ENCODE results near the gene TEF. TPM values are rescaled to one million over a fixed set of nuclear protein-coding genes. Genes with fewer than 3 reads are reported as not detected.
"Not testable (repeated sequence)": the region's sequence is repeated elsewhere in the genome, so short reads cannot be mapped to it uniquely, and the experiment has no call there.

Gene TEF
- polyA plus RNA-seq, 1 donor from 2014 or later: 2.9 TPM

DNA sequence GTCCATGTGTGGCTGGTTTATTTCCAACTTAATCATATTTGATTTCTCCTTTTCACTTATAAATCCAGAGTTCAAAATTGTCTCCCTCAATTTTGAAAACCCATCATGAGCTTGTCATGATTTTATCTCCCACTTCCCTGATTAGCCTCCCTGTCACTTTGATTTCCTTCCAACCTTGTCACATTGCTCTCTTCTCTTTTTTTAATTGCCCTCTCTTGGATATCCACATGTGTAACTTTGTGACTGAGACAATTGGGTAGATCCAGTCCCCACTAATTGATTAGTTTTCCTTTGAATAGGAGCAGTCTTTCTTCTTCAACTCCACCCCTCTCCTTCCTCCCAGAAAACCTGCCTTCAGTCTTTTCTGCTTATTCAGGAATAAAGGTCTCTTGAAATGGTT lies 2.4 kb downstream of the TEF start:
- H3K27me3 Mint-ChIP-seq: no peaks in the 10 kb centered on the region
- H3K27ac Mint-ChIP-seq: peak overlapping the region in 2 of 3 donors; percentile 64 to 97
- peaks cover 4 to 8% (median 4%) of the 10 kb centered on the region in 3 donors for H3K4me1 Mint-ChIP-seq
- peak overlapping the region in 3 of 4 donors; percentile 2 to 91 (median 75) for H3K4me3 Mint-ChIP-seq
- H3K36me3 Mint-ChIP-seq: no peaks in the 10 kb centered on the region
- no peaks in the 10 kb centered on the region for H3K9me3 Mint-ChIP-seq

DNA sequence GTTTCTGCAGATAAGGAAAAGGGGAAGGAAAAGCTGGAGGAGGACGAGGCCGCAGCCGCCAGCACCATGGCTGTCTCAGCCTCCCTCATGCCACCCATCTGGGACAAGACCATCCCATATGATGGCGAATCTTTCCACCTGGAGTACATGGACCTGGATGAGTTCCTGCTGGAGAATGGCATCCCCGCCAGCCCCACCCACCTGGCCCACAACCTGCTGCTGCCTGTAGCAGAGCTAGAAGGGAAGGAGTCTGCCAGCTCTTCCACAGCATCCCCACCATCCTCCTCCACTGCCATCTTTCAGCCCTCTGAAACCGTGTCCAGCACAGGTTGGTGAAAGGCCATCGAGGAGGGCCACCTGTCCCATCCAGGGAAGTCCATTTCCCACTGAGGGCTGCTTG lies 5.6 kb downstream of the TEF start:
- Mint-ChIP-seq H3K4me1 (peaks cover 0 to 5% (median 2%) of the 10 kb centered on the region in 3 donors), H3K27me3 (no peaks in the 10 kb centered on the region), H3K27ac (peak overlapping the region in 1 of 3 donors; percentile 35), H3K4me3 (no peak overlapping the region), H3K9me3 (no peaks in the 10 kb centered on the region), H3K36me3 (no peaks in the 10 kb centered on the region)

GRCh38 chr22:41394012-41394356 lies 12.2 kb downstream of the TEF start:
- Mint-ChIP-seq H3K36me3 (peaks cover 3% of the 10 kb centered on the region), H3K9me3 (no peaks in the 10 kb centered on the region), H3K27me3 (no peaks in the 10 kb centered on the region), H3K4me1 (no peaks in the 10 kb centered on the region), H3K4me3 (no peak overlapping the region), H3K27ac (no peak overlapping the region)

- Mint-ChIP-seq H3K36me3 (peaks cover 3% of the 10 kb centered on the region), H3K4me1 (no peaks in the 10 kb centered on the region), H3K27me3 (no peaks in the 10 kb centered on the region), H3K9me3 (no peaks in the 10 kb centered on the region), H3K4me3 (no peak overlapping the region), H3K27ac (peak overlapping the region in 1 of 3 donors; percentile 66)
Observed at GRCh38 chr22:41395531-41396240, 13.9 kb downstream of the TEF start.

GRCh38 chr22:41397143-41397811 lies 15.5 kb downstream of the TEF start:
- H3K27ac Mint-ChIP-seq: no peak overlapping the region
- H3K9me3 Mint-ChIP-seq: no peaks in the 10 kb centered on the region
- H3K36me3 Mint-ChIP-seq: peaks cover 3% of the 10 kb centered on the region
- H3K27me3 Mint-ChIP-seq: no peaks in the 10 kb centered on the region
- no peaks in the 10 kb centered on the region for H3K4me1 Mint-ChIP-seq
- H3K4me3 Mint-ChIP-seq: no peak overlapping the region

DNA sequence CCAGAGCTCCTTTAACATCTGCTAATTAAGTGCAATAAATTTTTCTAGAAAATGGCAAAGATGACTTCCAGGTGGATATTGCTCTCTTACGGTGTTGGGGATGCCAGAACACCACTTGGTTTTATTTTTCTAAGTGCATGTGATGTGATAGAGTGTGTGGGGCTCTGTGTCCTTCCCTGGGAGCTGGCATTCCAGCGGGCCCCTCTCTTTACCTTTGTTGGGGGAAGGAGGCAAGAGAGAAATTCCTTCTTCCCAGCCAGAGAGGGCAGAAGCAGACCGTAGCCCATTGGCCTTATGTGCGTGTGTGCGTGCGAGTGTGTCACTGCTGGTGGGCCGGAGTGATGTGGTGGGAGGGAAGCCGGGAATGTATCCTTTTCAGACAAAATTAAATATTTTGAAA lies 17.2 kb downstream of the TEF start:
- Mint-ChIP-seq H3K27ac (no peak overlapping the region), H3K27me3 (no peaks in the 10 kb centered on the region), H3K36me3 (peaks cover 1% of the 10 kb centered on the region), H3K9me3 (no peaks in the 10 kb centered on the region), H3K4me3 (no peak overlapping the region), H3K4me1 (peaks cover 4 to 5% (median 4%) of the 10 kb centered on the region in 3 donors)

GRCh38 chr22:41401781-41402648 lies 20.3 kb downstream of the TEF start:
- Mint-ChIP-seq H3K4me3 (no peak overlapping the region), H3K27me3 (no peaks in the 10 kb centered on the region), H3K4me1 (peaks cover 4 to 15% (median 9%) of the 10 kb centered on the region in 3 donors), H3K27ac (no peak overlapping the region), H3K36me3 (no peaks in the 10 kb centered on the region), H3K9me3 (no peaks in the 10 kb centered on the region)

GRCh38 chr22:41402851-41403250 lies 21.1 kb downstream of the TEF start:
- not testable (repeated sequence) for H3K4me3 Mint-ChIP-seq, H3K36me3 Mint-ChIP-seq, H3K9me3 Mint-ChIP-seq, H3K27me3 Mint-ChIP-seq
- peak overlapping the region in 1 of 3 donors; percentile 16 for H3K27ac Mint-ChIP-seq
- peaks cover 9 to 20% (median 13%) of the 10 kb centered on the region in 3 donors for H3K4me1 Mint-ChIP-seq

GRCh38 chr22:41403532-41404318 lies 22.0 kb downstream of the TEF start:
- Mint-ChIP-seq H3K27ac (peak overlapping the region in 1 of 3 donors; percentile 39), H3K9me3 (no peaks in the 10 kb centered on the region), H3K36me3 (no peaks in the 10 kb centered on the region), H3K4me3 (peak overlapping the region in 2 of 4 donors; percentile 2 to 51), H3K4me1 (peaks cover 9 to 27% (median 18%) of the 10 kb centered on the region in 3 donors), H3K27me3 (no peaks in the 10 kb centered on the region)

DNA sequence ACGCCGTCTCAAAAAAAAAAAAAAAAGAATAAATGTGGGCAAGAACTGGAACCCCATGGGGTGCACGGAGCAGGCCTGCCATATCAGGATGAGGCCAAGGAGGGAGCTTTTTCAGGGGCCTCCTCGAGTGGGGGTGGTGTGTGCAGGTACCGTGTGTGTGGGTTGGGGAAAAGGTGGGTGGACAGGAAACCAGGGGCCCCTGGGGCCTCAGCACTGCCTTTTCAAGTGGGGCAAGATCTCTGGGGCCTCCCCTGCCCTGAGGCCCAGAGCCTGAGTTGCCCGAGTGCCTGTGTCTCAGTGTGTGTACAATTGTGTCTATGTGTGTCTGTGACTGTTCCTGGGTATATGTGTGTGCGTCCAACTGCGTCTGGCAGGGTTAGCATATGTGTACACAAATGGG lies 23.8 kb downstream of the TEF start:
- no peaks in the 10 kb centered on the region for H3K27me3 Mint-ChIP-seq
- peak overlapping the region in 2 of 4 donors; percentile 33 to 58 for H3K4me3 Mint-ChIP-seq
- H3K9me3 Mint-ChIP-seq: no peaks in the 10 kb centered on the region
- no peaks in the 10 kb centered on the region for H3K36me3 Mint-ChIP-seq
- peaks cover 9 to 27% (median 21%) of the 10 kb centered on the region in 3 donors for H3K4me1 Mint-ChIP-seq
- H3K27ac Mint-ChIP-seq: peak overlapping the region; percentile 37 to 95 (median 86)

GRCh38 chr22:41406410-41406809 lies 24.7 kb downstream of the TEF start:
- peaks cover 16 to 28% (median 25%) of the 10 kb centered on the region in 3 donors for H3K4me1 Mint-ChIP-seq
- peak overlapping the region in 1 of 4 donors; percentile 38 for H3K4me3 Mint-ChIP-seq
- peak overlapping the region in 1 of 3 donors; percentile 95 for H3K27ac Mint-ChIP-seq

GRCh38 chr22:41407433-41407832 lies 25.7 kb downstream of the TEF start:
- Mint-ChIP-seq H3K27me3 (no peaks in the 10 kb centered on the region), H3K9me3 (no peaks in the 10 kb centered on the region), H3K27ac (peak overlapping the region; percentile 78 to 95 (median 88)), H3K4me1 (peaks cover 22 to 35% (median 31%) of the 10 kb centered on the region in 3 donors), H3K4me3 (peak overlapping the region in 3 of 4 donors; percentile 60 to 79 (median 68)), H3K36me3 (no peaks in the 10 kb centered on the region)

More at GRCh38 chr22:41406410-41406809, 24.7 kb downstream of the TEF start:
- Mint-ChIP-seq H3K9me3 (no peaks in the 10 kb centered on the region), H3K27me3 (no peaks in the 10 kb centered on the region), H3K36me3 (no peaks in the 10 kb centered on the region)

- Mint-ChIP-seq H3K27me3 (no peaks in the 10 kb centered on the region), H3K36me3 (no peaks in the 10 kb centered on the region), H3K4me1 (peaks cover 20 to 36% (median 30%) of the 10 kb centered on the region in 3 donors), H3K9me3 (no peaks in the 10 kb centered on the region), H3K4me3 (peak overlapping the region in 2 of 4 donors; percentile 17 to 68), H3K27ac (peak overlapping the region in 2 of 3 donors; percentile 88 to 89)
Observed at GRCh38 chr22:41408665-41409064, 26.9 kb downstream of the TEF start.

DNA sequence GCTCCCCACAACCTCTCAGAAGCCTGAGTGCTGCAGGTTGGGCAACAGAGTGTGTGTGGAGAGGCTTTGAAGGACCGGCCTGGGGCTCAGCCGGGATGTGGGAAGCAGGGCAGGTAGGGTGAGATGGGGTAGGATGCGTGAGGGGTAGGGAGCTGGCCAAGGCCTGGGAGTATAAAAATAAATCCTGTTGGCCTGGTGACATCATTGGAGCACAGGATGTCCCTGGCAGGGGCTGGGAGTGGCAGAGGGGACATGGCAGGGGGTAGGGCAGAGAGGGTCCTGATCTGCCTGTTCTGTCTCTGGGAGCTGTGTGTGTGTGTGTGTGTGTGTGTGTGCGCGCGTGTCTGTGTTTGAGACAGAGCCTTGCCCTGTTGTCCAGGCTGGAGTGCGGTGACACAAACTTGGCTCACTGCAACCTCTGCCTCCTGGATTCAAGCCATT lies 28.6 kb downstream of the TEF start:
- H3K4me3 Mint-ChIP-seq: peak overlapping the region in 2 of 4 donors; percentile 22 to 57
- peak overlapping the region in 2 of 3 donors; percentile 91 to 93 for H3K27ac Mint-ChIP-seq
- peaks cover 26 to 39% (median 30%) of the 10 kb centered on the region in 3 donors for H3K4me1 Mint-ChIP-seq

More for the DNA sequence above, 28.6 kb downstream of the TEF start:
- Mint-ChIP-seq H3K27me3 (no peaks in the 10 kb centered on the region), H3K9me3 (no peaks in the 10 kb centered on the region), H3K36me3 (no peaks in the 10 kb centered on the region)

Data from IgD-negative memory B cell (primary cell).